Fibroblast of gingiva (primary cell): ENCODE data around the gene TMEM145.

Experiments
- DNase-seq: peaks from one replicate; pipeline ENCODE4 v3.0.0-alpha.2; 2011; ENCODE audit warnings: low read depth

Gene TMEM145

DNA sequence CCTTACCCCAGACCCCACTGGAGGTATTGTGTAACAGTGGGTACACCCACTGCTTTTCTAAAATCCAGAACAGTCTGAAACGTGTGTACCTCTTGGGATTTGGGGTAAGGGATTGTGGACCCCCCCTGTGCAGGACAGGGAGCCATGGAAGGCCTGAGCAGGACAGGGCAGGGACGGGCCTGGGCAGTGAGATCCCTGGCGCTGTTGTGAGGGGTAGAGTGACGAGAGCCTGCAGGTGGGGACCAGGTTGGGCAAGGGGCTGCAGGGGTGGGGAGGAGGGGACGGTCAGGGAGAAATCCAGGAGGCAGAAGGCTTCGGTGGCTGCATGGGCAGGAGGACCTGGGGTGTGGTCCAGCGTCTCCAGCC, 48.4 kb downstream of the TMEM145 start:
- no peak for DNase-seq

DNA sequence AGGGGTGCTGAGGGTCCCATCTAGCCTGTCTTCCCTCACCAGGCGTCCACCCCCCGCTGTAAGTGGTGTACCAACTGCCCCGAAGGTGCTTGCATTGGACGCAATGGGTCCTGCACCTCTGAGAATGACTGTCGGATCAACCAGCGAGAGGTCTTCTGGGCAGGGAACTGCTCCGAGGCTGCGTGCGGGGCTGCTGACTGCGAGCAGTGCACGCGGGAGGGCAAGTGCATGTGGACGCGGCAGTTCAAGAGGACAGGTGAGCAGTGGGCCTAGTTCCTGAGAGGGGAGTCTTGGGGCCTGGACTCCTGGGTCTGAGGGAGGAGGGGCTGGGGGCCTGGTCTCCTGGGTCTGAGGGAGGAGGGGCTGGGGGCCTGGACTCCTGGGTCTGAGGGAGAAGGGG, 49.2 kb downstream of the TMEM145 start:
- no peak for DNase-seq

DNA sequence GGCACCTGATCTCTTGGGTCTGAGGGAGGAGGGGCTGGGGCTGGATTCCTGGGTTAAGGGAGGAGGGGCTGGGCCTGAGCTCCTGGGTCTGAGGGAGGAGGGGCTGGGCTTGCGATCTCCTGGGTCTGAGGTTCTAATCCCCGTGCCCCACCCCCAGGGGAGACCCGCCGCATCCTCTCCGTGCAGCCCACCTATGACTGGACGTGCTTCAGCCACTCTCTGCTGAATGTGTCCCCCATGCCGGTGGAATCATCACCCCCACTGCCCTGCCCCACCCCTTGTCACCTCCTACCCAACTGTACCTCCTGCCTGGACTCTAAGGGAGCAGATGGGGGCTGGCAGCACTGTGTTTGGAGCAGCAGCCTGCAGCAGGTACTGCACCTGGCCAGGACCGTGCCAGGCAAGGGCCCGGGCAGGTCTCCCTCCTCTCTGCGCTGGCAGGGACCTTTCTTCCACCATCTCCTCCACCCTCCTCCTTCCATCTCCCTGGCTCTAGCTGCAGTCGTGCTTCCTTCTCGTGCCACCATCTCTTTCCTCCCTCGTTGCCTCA, 49.9 kb downstream of the TMEM145 start:
- DNase-seq, result no peak

DNA sequence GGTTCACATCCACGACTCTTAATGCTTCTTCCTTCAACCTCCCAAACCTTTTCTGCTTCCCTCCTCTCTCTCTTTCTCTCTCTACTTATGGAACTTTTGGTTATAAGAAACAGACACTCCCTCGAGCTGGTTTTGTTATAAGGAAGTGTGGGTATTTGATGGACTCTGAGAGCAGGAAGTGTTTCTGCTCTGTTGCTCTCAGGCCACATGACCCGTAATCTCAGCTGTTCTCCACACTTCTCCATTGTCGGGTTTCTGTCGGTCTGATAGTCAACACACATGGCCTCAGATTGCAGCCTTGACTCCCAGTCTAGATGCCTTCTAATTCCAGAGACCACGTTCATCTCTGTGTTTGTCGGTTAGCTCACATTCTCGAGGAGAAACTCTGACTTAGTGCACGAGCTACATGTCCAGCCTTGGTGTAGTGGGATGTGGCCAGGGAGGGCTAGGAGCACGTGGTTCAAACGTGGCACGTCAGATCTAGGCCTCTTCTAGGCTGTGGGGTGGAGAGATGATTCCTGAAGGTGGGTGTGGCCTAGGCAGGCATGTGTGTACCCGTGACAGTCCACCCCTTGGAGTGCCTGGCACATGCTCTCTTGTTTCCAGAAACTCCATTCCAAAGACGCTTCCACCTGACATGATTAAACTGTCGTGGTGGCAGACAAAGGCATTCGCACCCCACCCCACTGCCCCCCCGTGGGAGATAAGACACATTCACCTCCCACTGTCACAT, 50.7 kb downstream of the TMEM145 start:
- no peak for DNase-seq

DNA sequence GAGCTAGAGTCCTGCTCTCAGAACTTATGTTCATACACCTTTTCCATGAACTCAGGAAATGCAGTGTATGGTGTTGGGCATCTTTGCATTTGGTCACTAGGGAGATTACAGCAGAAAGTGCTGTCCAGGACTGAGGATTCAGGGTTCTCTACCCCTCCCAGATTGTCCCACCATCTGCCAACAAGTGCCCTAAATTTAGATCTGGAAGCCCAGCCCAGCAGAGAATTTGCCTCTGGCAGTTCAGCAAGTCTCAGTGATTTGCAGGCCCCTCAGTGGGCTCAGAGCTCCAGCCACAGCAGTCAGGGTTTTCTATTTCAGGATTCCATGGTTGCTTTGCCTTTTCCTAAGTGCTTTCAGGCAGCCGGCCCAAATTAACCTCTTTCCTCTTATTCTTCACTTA, 53.6 kb downstream of the TMEM145 start:
- no peak for DNase-seq

DNA sequence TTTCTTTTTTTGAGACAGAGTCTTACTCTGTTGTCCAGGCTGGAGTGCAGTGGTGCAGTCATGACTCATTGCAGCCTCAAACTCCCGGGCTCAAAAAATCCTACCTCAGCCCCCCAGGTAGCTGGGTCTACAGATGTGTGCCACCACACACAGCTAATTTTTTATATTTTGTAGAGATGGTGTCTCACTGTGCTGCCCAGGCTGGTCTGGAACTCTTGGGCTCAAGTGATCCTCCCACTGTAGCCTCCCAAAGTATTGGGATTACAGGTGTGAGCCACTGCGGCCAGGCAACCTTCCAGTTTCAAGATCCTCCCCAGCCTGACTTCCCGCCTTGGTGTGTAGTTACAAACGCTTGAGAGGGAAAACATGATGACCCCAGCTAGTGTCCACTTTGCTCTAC, 54.8 kb downstream of the TMEM145 start:
- no peak for DNase-seq

DNA sequence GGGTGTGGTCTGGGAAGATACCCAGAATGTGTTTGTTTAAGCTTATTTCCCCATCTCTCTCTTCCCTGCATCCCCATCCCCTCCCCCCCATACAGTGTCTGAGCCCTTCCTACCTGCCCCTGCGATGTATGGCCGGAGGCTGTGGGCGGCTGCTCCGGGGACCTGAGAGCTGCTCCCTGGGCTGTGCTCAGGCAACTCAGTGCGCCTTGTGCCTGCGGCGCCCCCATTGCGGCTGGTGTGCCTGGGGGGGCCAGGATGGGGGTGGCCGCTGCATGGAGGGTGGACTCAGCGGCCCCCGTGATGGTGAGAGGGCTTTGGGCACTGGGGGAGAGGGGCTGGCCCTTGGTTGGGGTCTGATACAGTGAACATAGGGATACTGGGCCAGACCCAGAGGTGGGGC, 55.3 kb downstream of the TMEM145 start:
- no peak for DNase-seq

DNA sequence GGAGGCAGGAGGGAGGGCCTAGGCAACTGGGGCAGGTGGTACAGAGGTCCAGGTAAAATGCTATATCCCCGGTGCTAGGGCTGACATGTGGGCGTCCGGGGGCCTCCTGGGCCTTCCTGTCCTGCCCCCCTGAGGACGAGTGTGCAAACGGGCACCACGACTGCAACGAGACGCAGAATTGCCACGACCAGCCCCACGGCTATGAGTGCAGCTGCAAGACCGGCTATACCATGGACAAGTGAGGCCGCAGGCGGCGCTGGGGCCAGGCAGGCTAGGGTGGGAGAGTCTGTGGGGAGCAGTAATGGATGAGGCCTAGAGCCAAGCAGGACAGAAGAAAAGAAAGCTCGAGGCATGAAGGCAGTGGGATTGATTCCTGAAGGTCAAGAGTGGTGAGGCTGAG, 55.7 kb downstream of the TMEM145 start:
- no peak for DNase-seq

DNA sequence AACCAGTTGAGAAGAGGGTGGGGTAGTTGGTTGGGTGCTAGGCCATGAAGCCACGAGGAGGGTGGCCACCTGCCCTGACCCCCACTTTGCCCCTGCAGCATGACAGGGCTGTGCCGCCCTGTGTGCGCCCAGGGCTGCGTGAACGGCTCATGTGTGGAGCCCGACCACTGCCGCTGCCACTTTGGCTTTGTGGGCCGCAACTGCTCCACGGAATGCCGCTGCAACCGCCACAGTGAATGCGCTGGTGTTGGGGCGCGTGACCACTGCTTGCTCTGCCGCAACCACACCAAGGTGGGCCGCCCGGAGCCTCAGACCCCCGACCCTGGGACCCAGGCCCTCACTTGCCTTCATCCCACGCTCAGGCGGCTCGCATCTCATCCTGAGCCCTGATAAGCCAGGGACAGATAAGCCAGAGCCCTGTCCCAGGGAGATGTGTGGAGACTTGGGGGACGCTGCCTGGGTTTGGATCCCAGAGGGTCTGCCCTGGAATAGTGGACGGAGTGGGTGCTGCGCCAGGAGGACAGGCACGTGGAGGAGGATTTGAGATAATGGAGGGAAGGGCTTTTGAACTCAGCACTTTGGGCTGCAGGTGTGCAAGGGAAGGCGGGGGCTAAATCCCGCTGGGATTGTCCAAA, 56.4 kb downstream of the TMEM145 start:
- DNase-seq, result no peak

DNA sequence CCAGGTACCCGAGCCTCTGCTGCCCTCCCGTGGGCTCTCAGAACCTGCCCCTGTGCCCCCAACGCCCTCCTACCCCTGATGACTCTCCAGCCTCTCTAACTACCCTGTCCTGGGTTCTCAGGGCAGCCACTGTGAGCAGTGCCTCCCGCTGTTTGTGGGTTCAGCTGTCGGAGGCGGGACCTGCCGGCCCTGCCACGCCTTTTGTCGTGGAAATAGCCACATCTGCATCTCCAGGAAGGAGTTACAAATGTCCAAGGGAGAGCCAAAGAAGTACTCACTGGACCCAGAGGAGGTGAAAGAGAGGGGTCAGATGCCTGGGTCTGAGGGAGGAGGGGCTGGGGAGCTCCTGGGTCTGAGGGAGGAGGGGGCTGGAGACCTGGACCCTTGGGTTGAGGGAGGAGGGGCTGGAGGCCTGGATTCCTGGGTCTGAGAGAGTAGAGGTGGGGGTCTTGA, 57.0 kb downstream of the TMEM145 start:
- DNase-seq, result no peak

DNA sequence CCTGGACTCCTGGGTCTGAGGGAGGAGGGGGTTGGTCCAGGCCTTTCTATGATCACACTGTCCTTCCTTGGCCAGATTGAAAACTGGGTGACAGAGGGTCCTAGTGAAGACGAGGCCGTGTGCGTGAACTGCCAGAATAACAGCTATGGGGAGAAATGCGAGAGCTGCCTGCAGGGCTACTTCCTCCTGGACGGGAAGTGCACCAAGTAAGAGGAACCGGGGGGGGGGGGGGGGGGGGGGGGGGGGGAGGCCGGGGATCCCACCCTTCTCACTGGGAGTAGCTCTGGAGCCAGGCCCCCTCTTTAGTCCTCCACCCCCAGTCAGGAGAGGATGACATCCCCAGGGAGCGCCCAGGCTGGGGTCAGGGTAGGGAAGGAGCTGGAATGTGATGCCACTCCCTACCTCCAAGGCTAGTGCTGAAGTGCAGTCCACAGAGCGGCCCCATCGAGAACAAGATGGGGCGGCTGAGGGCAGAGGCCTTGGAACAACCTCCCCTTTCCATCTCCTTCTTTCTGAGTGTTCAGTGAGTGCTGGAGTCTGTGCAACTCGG, 57.6 kb downstream of the TMEM145 start:
- DNase-seq, result no peak
